ENCODE data around the gene ST6GALNAC1. TPM values are rescaled to one million over a fixed set of nuclear protein-coding genes. Genes with fewer than 3 reads are reported as not detected.
A peak's percentile ranks its signal among the peaks of the same experiment; 100 is the strongest.

Gene ST6GALNAC1
- total and polyA plus RNA-seq, 7 donors: 0.38 to 3.6 (median 0.56) TPM

GRCh38 chr17:76682296-76682695, 38.7 kb upstream of the ST6GALNAC1 start:
- intact Hi-C loops (cut with DNase I): no loop called here
- Histone ChIP-seq H3K4me1 (peaks cover 6% of the 10 kb centered on the region), H3K27me3 (ENCODE audit: insufficient read depth in 3 of 3, low read length in 2 of 3) (no peaks in the 10 kb centered on the region), H3K9me3 (no peaks in the 10 kb centered on the region), H3K4me3 (no peak overlapping the region), H3K27ac (peak overlapping the region; percentile 4), H3K36me3 (ENCODE audit: insufficient read depth in 1 of 2, low read depth in 1 of 2) (peaks cover 0 to 54% of the 10 kb centered on the region in 2 donors)
- WGBS, 3 donors: 54 to 62% (median 56%) methylated on average over 12 of the region's 12 CpGs
- no peak for TF ChIP-seq CTCF (IDR thresholded peaks at IDR 0.05)
- DNase-seq (peak in 1 of 2 donors; percentile 68), ATAC-seq (peak in 1 of 4 donors; percentile 10)

GRCh38 chr17:76681222-76682137, 37.9 kb upstream of the ST6GALNAC1 start:
- DNase-seq (peak; percentile 63 to 74), ATAC-seq (peak; percentile 43 to 70 (median 60))
- H3K9me3 ChIP-seq: no peaks in the 10 kb centered on the region
- H3K36me3 ChIP-seq (ENCODE audit: insufficient read depth in 1 of 2, low read depth in 1 of 2): peaks cover 0 to 60% of the 10 kb centered on the region in 2 donors
- H3K27ac ChIP-seq: peak overlapping the region; percentile 4
- no peaks in the 10 kb centered on the region for H3K4me1 ChIP-seq
- intact Hi-C loops (cut with DNase I): no loop called here
- TF ChIP-seq CTCF (IDR thresholded peaks at IDR 0.05): peak; percentile 55
- no peaks in the 10 kb centered on the region for H3K27me3 ChIP-seq (ENCODE audit: insufficient read depth in 3 of 3, low read length in 2 of 3)
- 45 to 54% (median 48%) methylated on average over 16 of the region's 16 CpGs for WGBS, 3 donors
- H3K4me3 ChIP-seq: no peak overlapping the region

GRCh38 chr17:76679239-76679638, 35.7 kb upstream of the ST6GALNAC1 start:
- peaks cover 0 to 52% of the 10 kb centered on the region in 2 donors for H3K36me3 ChIP-seq (ENCODE audit: insufficient read depth in 1 of 2, low read depth in 1 of 2)
- no peak overlapping the region for H3K4me3 ChIP-seq
- WGBS, 3 donors: 68 to 94% (median 88%) methylated on average over 1 of the region's 1 CpG
- no peak overlapping the region for H3K27ac ChIP-seq
- no peaks in the 10 kb centered on the region for H3K27me3 ChIP-seq (ENCODE audit: insufficient read depth in 3 of 3, low read length in 2 of 3)
- DNase-seq (no peak), ATAC-seq (no peak)
- no peak for TF ChIP-seq CTCF (IDR thresholded peaks at IDR 0.05)
- no peaks in the 10 kb centered on the region for H3K4me1 ChIP-seq
- H3K9me3 ChIP-seq: no peaks in the 10 kb centered on the region
- intact Hi-C loops (cut with DNase I): no loop called here

- no peak overlapping the region for H3K27ac ChIP-seq
Measured at GRCh38 chr17:76678330-76678729, 34.8 kb upstream of the ST6GALNAC1 start.

More at GRCh38 chr17:76678330-76678729, 34.8 kb upstream of the ST6GALNAC1 start:
- intact Hi-C loops (cut with DNase I): no loop called here
- Histone ChIP-seq H3K27me3 (ENCODE audit: insufficient read depth in 3 of 3, low read length in 2 of 3) (no peaks in the 10 kb centered on the region), H3K4me3 (no peak overlapping the region), H3K9me3 (no peaks in the 10 kb centered on the region), H3K4me1 (no peaks in the 10 kb centered on the region), H3K36me3 (ENCODE audit: insufficient read depth in 1 of 2, low read depth in 1 of 2) (peaks cover 0 to 43% of the 10 kb centered on the region in 2 donors)
- no peak for DNase-seq
- no peak for ATAC-seq
- TF ChIP-seq CTCF (IDR thresholded peaks at IDR 0.05): no peak
- WGBS, 3 donors: 80 to 85% (median 81%) methylated on average over 12 of the region's 12 CpGs

Measured in psoas muscle (tissue), 8 donors.